GM23248 (cell line): Measurements from ENCODE around the gene ACTN1. TPM values are rescaled to one million over a fixed set of nuclear protein-coding genes. Genes with fewer than 3 reads are reported as not detected.

Source experiments
- DNase-seq: peaks from one replicate; pipeline ENCODE4 v3.0.0-alpha.2; 2015
- H2AFZ ChIP-seq: fragments of 200-600 bp; sonication (generic); 2 replicates; pipeline ENCODE4 v1.6.1; 2016; ENCODE audit warnings: antibody characterized with exemption
- H3F3A ChIP-seq: fragments of 200-600 bp; sonication (generic); 2 replicates; pipeline ENCODE4 v1.6.1; 2016; ENCODE audit warnings: mild to moderate bottlenecking, antibody characterized with exemption, mixed run types; ENCODE audit not compliant: insufficient read depth
- H3K27ac ChIP-seq: fragments of 200-600 bp; sonication (generic); 2 replicates; pipeline ENCODE4 v1.5.1; 2016; ENCODE audit warnings: mild to moderate bottlenecking
- H3K27me3 ChIP-seq: fragments of 200-600 bp; sonication (generic); replicated peaks from 2 replicates; pipeline ENCODE4 v1.6.1; 2016; ENCODE audit warnings: mild to moderate bottlenecking; ENCODE audit not compliant: insufficient read depth
- H3K36me3 ChIP-seq: fragments of 200-600 bp; sonication (generic); 2 replicates; pipeline ENCODE4 v1.6.1; 2016; ENCODE audit warnings: low read depth, mild to moderate bottlenecking
- H3K4me1 ChIP-seq: fragments of 200-600 bp; sonication (generic); 2 replicates; pipeline ENCODE4 v1.6.1; 2016; ENCODE audit warnings: mild to moderate bottlenecking; ENCODE audit not compliant: insufficient read depth
- H3K4me2 ChIP-seq: fragments of 200-600 bp; sonication (generic); one replicate; pipeline ENCODE4 v1.6.1; 2016; ENCODE audit warnings: mild to moderate bottlenecking; ENCODE audit not compliant: unreplicated experiment
- H3K4me3 ChIP-seq: fragments of 200-600 bp; sonication (generic); 2 replicates; pipeline ENCODE4 v1.5.1; 2016; ENCODE audit warnings: mild to moderate bottlenecking
- H3K79me2 ChIP-seq: fragments of 200-600 bp; sonication (generic); 2 replicates; pipeline ENCODE4 v1.6.1; 2016; ENCODE audit warnings: mild to moderate bottlenecking; ENCODE audit not compliant: insufficient read depth
- H3K9ac ChIP-seq: fragments of 200-600 bp; sonication (generic); 2 replicates; pipeline ENCODE4 v1.6.1; 2016; ENCODE audit warnings: mild to moderate bottlenecking
- H3K9me2 ChIP-seq: fragments of 200-600 bp; sonication (generic); 2 replicates; pipeline ENCODE4 v1.6.1; 2016; ENCODE audit warnings: mixed run types, mild to moderate bottlenecking, moderate library complexity; ENCODE audit not compliant: insufficient read depth
- H3K9me3 ChIP-seq: fragments of 200-600 bp; sonication (generic); one replicate; pipeline ENCODE4 v1.6.1; 2017; ENCODE audit warnings: low read depth
- H4K20me1 ChIP-seq: fragments of 200-600 bp; sonication (generic); 2 replicates; pipeline ENCODE4 v1.6.0; 2016; ENCODE audit not compliant: insufficient read depth
- EZH2 ChIP-seq: fragments of 200-600 bp; sonication (generic); IDR thresholded peaks from 2 replicates; pipeline ENCODE4 v1.6.1; 2018; ENCODE audit warnings: antibody characterized with exemption, mild to moderate bottlenecking; ENCODE audit not compliant: insufficient read depth, poor library complexity, severe bottlenecking
- EZH2phosphoT487 ChIP-seq: fragments of 200-600 bp; sonication (generic); IDR thresholded peaks from 2 replicates; pipeline ENCODE4 v1.6.1; 2018; ENCODE audit warnings: antibody characterized with exemption, moderate library complexity, mild to moderate bottlenecking, low read depth; ENCODE audit not compliant: insufficient read depth
- WGBS, 2 experiments: methylation state at CpG; one replicate each; pipeline ENCODE4 v1.1.6; 2015 to 2017; ENCODE audit warnings: low lambda C conversion rate in 2 of 2, low coverage in 1 of 2; ENCODE audit errors: missing lambda C conversion rate in 2 of 2; 5-methylcytosine and 5-hydroxymethylcytosine counted together
- in situ Hi-C: fragments of 300-500 bp; cut with MboI; formaldehyde crosslinking; loops from 2 replicates; pipeline ENCODE4 v1.15.0; 2020
- polyA plus RNA-seq: library from polyadenylated mRNA; unstranded; fragments of >200 nt; fragmentation: Nextera tagmentation; extraction: Ambion mirVana; gene quantifications from 2 replicates; pipeline ENCODE4 v1.2.1, GENCODE V29; 2016
- total RNA-seq: library from RNA; depleted of rRNA; stranded (reverse); fragments of >200 nt; shearing (Covaris generic); gene quantifications from 2 replicates; pipeline ENCODE4 v1.2.3, GENCODE V29; 2014

Gene ACTN1
- total and polyA plus RNA-seq, 2 experiments from 2014 or later = 403 to 597 TPM

GRCh38 chr14:68881396-68881795, 97.7 kb downstream of the ACTN1 start:
- H3K79me2 ChIP-seq = peaks cover 87% of the 10 kb centered on the region
- no peaks in the 10 kb centered on the region for H3K9me3 ChIP-seq
- no peak overlapping the region for H3K27ac ChIP-seq
- H3K4me1 ChIP-seq = peaks cover 18% of the 10 kb centered on the region
- in situ Hi-C loops = no loop called here
- no peaks in the 10 kb centered on the region for H3K27me3 ChIP-seq
- H3K9me2 ChIP-seq = no peaks in the 10 kb centered on the region
- no peak overlapping the region for H3K4me3 ChIP-seq
- H4K20me1 ChIP-seq = 0 out of 2 replicates have a peak, but pooled peaks cover 3% of the 10 kb centered on the region
- peaks cover 85% of the 10 kb centered on the region for H3K36me3 ChIP-seq
- H3K9ac ChIP-seq = no peak overlapping the region
- no peak for DNase-seq
- peaks cover 61% of the 10 kb centered on the region for H3F3A ChIP-seq
- H2AFZ ChIP-seq = no peak overlapping the region
- 98% methylated on average over 2 of the region's 2 CpGs for WGBS, 2 experiments
- TF ChIP-seq EZH2phosphoT487 (no peak), EZH2 (no peak)
- no peak overlapping the region for H3K4me2 ChIP-seq

- WGBS, 2 experiments = 85 to 97% methylated on average over 9 of the region's 9 CpGs
- no peak overlapping the region for H2AFZ ChIP-seq
- H3K9me2 ChIP-seq = no peaks in the 10 kb centered on the region
- peaks cover 83% of the 10 kb centered on the region for H3K36me3 ChIP-seq
- H3K4me2 ChIP-seq = no peak overlapping the region
- H3K4me1 ChIP-seq = peaks cover 18% of the 10 kb centered on the region
- H3F3A ChIP-seq = peaks cover 60% of the 10 kb centered on the region
- H3K27me3 ChIP-seq = no peaks in the 10 kb centered on the region
- in situ Hi-C loops = no loop called here
- no peaks in the 10 kb centered on the region for H3K9me3 ChIP-seq
- no peak overlapping the region for H3K9ac ChIP-seq
- DNase-seq = no peak
- H4K20me1 ChIP-seq = 0 out of 2 replicates have a peak, but pooled peaks cover 3% of the 10 kb centered on the region
- no peak overlapping the region for H3K4me3 ChIP-seq
- TF ChIP-seq EZH2phosphoT487 (no peak), EZH2 (no peak)
- H3K27ac ChIP-seq = no peak overlapping the region
- peaks cover 86% of the 10 kb centered on the region for H3K79me2 ChIP-seq
Measured at GRCh38 chr14:68880581-68881105, 98.5 kb downstream of the ACTN1 start.

GRCh38 chr14:68879841-68880575, 99.1 kb downstream of the ACTN1 start:
- Histone ChIP-seq H4K20me1 (0 out of 2 replicates have a peak, but pooled peaks cover 3% of the 10 kb centered on the region), H3K27me3 (no peaks in the 10 kb centered on the region), H3K79me2 (peaks cover 82% of the 10 kb centered on the region), H3K4me2 (no peak overlapping the region), H3K4me3 (no peak overlapping the region), H3K4me1 (peaks cover 13% of the 10 kb centered on the region), H3K9me2 (no peaks in the 10 kb centered on the region), H3K36me3 (peaks cover 83% of the 10 kb centered on the region), H3K9me3 (no peaks in the 10 kb centered on the region), H3K9ac (no peak overlapping the region), H3F3A (peaks cover 56% of the 10 kb centered on the region), H3K27ac (no peak overlapping the region), H2AFZ (no peak overlapping the region)
- in situ Hi-C loops = no loop called here
- 99 to 100% methylated on average over 13 of the region's 13 CpGs for WGBS, 2 experiments
- no peak for DNase-seq
- no peak for TF ChIP-seq EZH2
- no peak for TF ChIP-seq EZH2phosphoT487

GRCh38 chr14:68879321-68879781, 99.8 kb downstream of the ACTN1 start:
- peaks cover 90% of the 10 kb centered on the region for H3K36me3 ChIP-seq
- no peaks in the 10 kb centered on the region for H3K9me2 ChIP-seq
- no peaks in the 10 kb centered on the region for H3K9me3 ChIP-seq
- peaks cover 80% of the 10 kb centered on the region for H3K79me2 ChIP-seq
- no peak overlapping the region for H3K4me2 ChIP-seq
- H3K9ac ChIP-seq = no peak overlapping the region
- no peak for DNase-seq
- no peaks in the 10 kb centered on the region for H3K27me3 ChIP-seq
- in situ Hi-C loops = no loop called here
- H4K20me1 ChIP-seq = 0 out of 2 replicates have a peak, but pooled peaks cover 3% of the 10 kb centered on the region
- no peak overlapping the region for H3K27ac ChIP-seq
- H3F3A ChIP-seq = peaks cover 50% of the 10 kb centered on the region
- 85 to 92% methylated on average over 6 to 7 of the region's 7 CpGs for WGBS, 2 experiments
- H3K4me3 ChIP-seq = no peak overlapping the region
- no peak overlapping the region for H2AFZ ChIP-seq
- H3K4me1 ChIP-seq = peaks cover 6% of the 10 kb centered on the region
- no peak for TF ChIP-seq EZH2phosphoT487
- no peak for TF ChIP-seq EZH2
